ENCODE data around the gene RERE.

DNA sequence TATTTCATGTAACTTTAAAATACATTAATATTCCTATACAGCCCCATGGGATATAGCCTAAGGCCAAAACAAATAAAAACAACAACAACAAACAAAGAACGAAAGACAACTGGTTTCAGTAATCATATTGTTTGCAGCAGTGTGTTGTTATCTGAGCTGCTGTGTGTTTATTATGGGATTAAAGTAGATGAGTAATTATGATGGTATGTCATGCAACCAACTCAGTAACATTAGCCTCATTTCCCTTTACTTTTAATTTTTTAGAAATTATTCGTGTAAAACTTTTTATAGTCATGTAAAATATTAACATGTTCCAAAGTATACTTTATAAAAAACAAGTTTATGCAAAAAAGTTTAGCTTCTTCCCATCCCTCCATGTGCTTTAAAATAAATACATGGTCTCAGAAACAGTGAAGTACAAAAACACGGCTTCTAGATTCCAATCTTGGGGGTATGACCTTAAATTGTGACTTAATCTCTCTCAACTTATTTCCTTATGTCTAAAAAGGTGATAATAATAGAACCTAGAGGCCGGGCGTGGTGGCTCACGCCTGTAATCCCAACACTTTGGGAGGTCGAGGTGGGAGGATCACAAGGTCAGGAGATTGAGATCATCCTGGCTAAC is 323.4 kb downstream of the RERE start:
- TF ChIP-seq, protein P1, sequence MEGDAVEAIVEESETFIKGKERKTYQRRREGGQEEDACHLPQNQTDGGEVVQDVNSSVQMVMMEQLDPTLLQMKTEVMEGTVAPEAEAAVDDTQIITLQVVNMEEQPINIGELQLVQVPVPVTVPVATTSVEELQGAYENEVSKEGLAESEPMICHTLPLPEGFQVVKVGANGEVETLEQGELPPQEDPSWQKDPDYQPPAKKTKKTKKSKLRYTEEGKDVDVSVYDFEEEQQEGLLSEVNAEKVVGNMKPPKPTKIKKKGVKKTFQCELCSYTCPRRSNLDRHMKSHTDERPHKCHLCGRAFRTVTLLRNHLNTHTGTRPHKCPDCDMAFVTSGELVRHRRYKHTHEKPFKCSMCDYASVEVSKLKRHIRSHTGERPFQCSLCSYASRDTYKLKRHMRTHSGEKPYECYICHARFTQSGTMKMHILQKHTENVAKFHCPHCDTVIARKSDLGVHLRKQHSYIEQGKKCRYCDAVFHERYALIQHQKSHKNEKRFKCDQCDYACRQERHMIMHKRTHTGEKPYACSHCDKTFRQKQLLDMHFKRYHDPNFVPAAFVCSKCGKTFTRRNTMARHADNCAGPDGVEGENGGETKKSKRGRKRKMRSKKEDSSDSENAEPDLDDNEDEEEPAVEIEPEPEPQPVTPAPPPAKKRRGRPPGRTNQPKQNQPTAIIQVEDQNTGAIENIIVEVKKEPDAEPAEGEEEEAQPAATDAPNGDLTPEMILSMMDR (IDR thresholded peaks at IDR 0.05 in 2 of 3, conservative IDR thresholded peaks at IDR 0.05 in 1 of 3; ENCODE audit: borderline replicate concordance in 1 of 3, insufficient read depth in 1 of 3, low read depth in 2 of 3, low read length in 2 of 3): no peak
- TF ChIP-seq POLR2A (IDR thresholded peaks at IDR 0.05; ENCODE audit: borderline replicate concordance, extremely low read depth, insufficient read depth, insufficient read length) (no peak), POLR2AphosphoS5 (IDR thresholded peaks at IDR 0.05; ENCODE audit: low read depth, low read length) (no peak), EZH2phosphoT487 (IDR thresholded peaks at IDR 0.05; ENCODE audit: borderline replicate concordance) (no peak), EZH2 (IDR thresholded peaks at IDR 0.05) (no peak), YY1 (IDR thresholded peaks at IDR 0.05; ENCODE audit: extremely low read depth, insufficient replicate concordance, low read depth, low read length) (no peak), ZFX (IDR thresholded peaks at IDR 0.05) (no peak), ZNF274 (IDR thresholded peaks at IDR 0.05; ENCODE audit: low read depth, low read length) (no peak), SIN3A (IDR thresholded peaks at IDR 0.05; ENCODE audit: low read depth) (no peak), TCF7L2 (IDR thresholded peaks at IDR 0.05; ENCODE audit: borderline replicate concordance, extremely low read depth, insufficient read depth, insufficient read length) (no peak)
- TF ChIP-seq, protein P2, sequence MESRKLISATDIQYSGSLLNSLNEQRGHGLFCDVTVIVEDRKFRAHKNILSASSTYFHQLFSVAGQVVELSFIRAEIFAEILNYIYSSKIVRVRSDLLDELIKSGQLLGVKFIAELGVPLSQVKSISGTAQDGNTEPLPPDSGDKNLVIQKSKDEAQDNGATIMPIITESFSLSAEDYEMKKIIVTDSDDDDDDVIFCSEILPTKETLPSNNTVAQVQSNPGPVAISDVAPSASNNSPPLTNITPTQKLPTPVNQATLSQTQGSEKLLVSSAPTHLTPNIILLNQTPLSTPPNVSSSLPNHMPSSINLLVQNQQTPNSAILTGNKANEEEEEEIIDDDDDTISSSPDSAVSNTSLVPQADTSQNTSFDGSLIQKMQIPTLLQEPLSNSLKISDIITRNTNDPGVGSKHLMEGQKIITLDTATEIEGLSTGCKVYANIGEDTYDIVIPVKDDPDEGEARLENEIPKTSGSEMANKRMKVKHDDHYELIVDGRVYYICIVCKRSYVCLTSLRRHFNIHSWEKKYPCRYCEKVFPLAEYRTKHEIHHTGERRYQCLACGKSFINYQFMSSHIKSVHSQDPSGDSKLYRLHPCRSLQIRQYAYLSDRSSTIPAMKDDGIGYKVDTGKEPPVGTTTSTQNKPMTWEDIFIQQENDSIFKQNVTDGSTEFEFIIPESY (IDR thresholded peaks at IDR 0.05; ENCODE audit: extremely low read depth, insufficient replicate concordance, low read length): no peak
- TF ChIP-seq, protein P3, sequence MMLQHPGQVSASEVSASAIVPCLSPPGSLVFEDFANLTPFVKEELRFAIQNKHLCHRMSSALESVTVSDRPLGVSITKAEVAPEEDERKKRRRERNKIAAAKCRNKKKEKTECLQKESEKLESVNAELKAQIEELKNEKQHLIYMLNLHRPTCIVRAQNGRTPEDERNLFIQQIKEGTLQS (IDR thresholded peaks at IDR 0.05): no peak
